Liver (tissue), 9 donors: ENCODE data around the gene CCDC182. TPM values are rescaled to one million over a fixed set of nuclear protein-coding genes. Genes with fewer than 3 reads are reported as not detected.

Source experiments
- DNase-seq: peaks from one replicate; pipeline ENCODE4 v3.0.0-alpha.2; 2017; ENCODE audit warnings: low spot score
- H3K27ac ChIP-seq, 2 donors: one replicate each; pipeline ENCODE4 v1.7.0; 2013; ENCODE audit warnings: inconsistent platforms in 2 of 2, low read length in 2 of 2, control low read depth in 1 of 2, low read depth in 1 of 2, mild to moderate bottlenecking in 1 of 2
- H3K27me3 ChIP-seq, 4 donors: one replicate each; pipeline versions ENCODE4 v1.6.1 to v1.7.0; 2013; ENCODE audit warnings: low read length in 3 of 4, inconsistent platforms in 1 of 4, mild to moderate bottlenecking in 1 of 4, moderate library complexity in 1 of 4; ENCODE audit not compliant: control insufficient read depth in 4 of 4, insufficient read depth in 4 of 4
- H3K36me3 ChIP-seq, 4 donors: one replicate each; pipeline versions ENCODE4 v1.6.1 to v1.7.0; 2013; ENCODE audit warnings: low read length in 3 of 4, mild to moderate bottlenecking in 3 of 4, low read depth in 1 of 4, moderate library complexity in 1 of 4; ENCODE audit not compliant: control insufficient read depth in 4 of 4, insufficient read depth in 3 of 4
- H3K4me1 ChIP-seq, 4 donors: one replicate each; pipeline versions ENCODE4 v1.6.1 to v1.7.0; 2013; ENCODE audit warnings: low read length in 3 of 4, mild to moderate bottlenecking in 3 of 4, moderate library complexity in 1 of 4; ENCODE audit not compliant: control insufficient read depth in 4 of 4, insufficient read depth in 4 of 4
- H3K4me3 ChIP-seq, 3 donors: one replicate each; pipeline versions ENCODE4 v1.6.1 to v1.7.0; 2013; ENCODE audit warnings: low read length in 3 of 3, control low read depth in 1 of 3, low read depth in 1 of 3, mild to moderate bottlenecking in 1 of 3
- H3K9ac ChIP-seq, 2 donors: one replicate each; pipeline ENCODE4 v1.7.0; 2013; ENCODE audit warnings: low read length in 2 of 2, mild to moderate bottlenecking in 2 of 2, moderate library complexity in 2 of 2, control low read depth in 1 of 2, low read depth in 1 of 2
- H3K9me3 ChIP-seq, 4 donors: one replicate each; pipeline versions ENCODE4 v1.6.1 to v1.7.0; 2013; ENCODE audit warnings: low read length in 3 of 4; ENCODE audit not compliant: control insufficient read depth in 4 of 4
- EGR1 ChIP-seq, 2 donors: IDR thresholded peaks; 2 replicates each; pipeline ENCODE4 v1.6.1; 2016 to 2018; ENCODE audit warnings: antibody characterized with exemption in 2 of 2, low read depth in 2 of 2
- FOXA1 ChIP-seq: IDR thresholded peaks from 2 replicates; pipeline ENCODE4 v1.6.1; 2016; ENCODE audit warnings: antibody characterized with exemption
- FOXA2 ChIP-seq: IDR thresholded peaks from 2 replicates; pipeline ENCODE4 v1.6.1; 2016; ENCODE audit warnings: antibody characterized with exemption
- GABPA ChIP-seq, 2 donors: IDR thresholded peaks in 1 of 2; conservative IDR thresholded peaks in 1 of 2; 2 replicates each; pipeline ENCODE4 v1.6.1; 2016; ENCODE audit warnings: antibody characterized with exemption in 2 of 2, mild to moderate bottlenecking in 1 of 2, moderate library complexity in 1 of 2
- HNF4A ChIP-seq, 2 donors: conservative IDR thresholded peaks; 2 replicates each; pipeline ENCODE4 v1.6.1; 2016; ENCODE audit warnings: antibody characterized with exemption in 2 of 2, mild to moderate bottlenecking in 2 of 2
- HNF4G ChIP-seq: IDR thresholded peaks from 2 replicates; pipeline ENCODE4 v1.6.1; 2016; ENCODE audit warnings: antibody characterized with exemption
- JUND ChIP-seq, 2 donors: IDR thresholded peaks; 2 replicates each; pipeline ENCODE4 v1.6.1; 2016; ENCODE audit warnings: antibody characterized with exemption in 2 of 2
- NR2F2 ChIP-seq: IDR thresholded peaks from 2 replicates; pipeline ENCODE4 v1.6.1; 2016; ENCODE audit warnings: antibody characterized with exemption
- RAD21 ChIP-seq, 2 donors: IDR thresholded peaks; 2 replicates each; pipeline ENCODE4 v1.6.1; 2016; ENCODE audit warnings: antibody characterized with exemption in 2 of 2, mild to moderate bottlenecking in 2 of 2
- RXRA ChIP-seq, 2 donors: IDR thresholded peaks; 2 replicates each; pipeline ENCODE4 v1.6.1; 2017 to 2018; ENCODE audit warnings: antibody characterized with exemption in 2 of 2, mild to moderate bottlenecking in 1 of 2
- SP1 ChIP-seq: IDR thresholded peaks from 2 replicates; pipeline ENCODE4 v1.6.1; 2018; ENCODE audit warnings: antibody characterized with exemption, mild to moderate bottlenecking
- TAF1 ChIP-seq: conservative IDR thresholded peaks from 2 replicates; pipeline ENCODE4 v1.6.1; 2016; ENCODE audit warnings: antibody characterized with exemption, mild to moderate bottlenecking
- YY1 ChIP-seq: IDR thresholded peaks from 2 replicates; pipeline ENCODE4 v1.6.1; 2016; ENCODE audit warnings: antibody characterized with exemption, mild to moderate bottlenecking
- WGBS: extraction: QIAGEN DNeasy Blood & Tissue Kit; methylation state at CpG from one replicate; pipeline ENCODE4 v1.1.7; 2013; 5-methylcytosine and 5-hydroxymethylcytosine counted together
- polyA plus RNA-seq, 2 donors: library from polyadenylated mRNA; stranded (reverse) in 1 of 2; unstranded in 1 of 2; fragments of 200-250 nt in 1 of 2; fragments of >200 nt in 1 of 2; fragmentation: Nextera tagmentation in 1 of 2; extraction: Ambion mirVana in 1 of 2; gene quantifications; one replicate each; pipeline versions ENCODE4 v1.2.1 to v1.2.3, GENCODE V29; 2013 to 2015
- total RNA-seq, 2 donors: library from RNA; depleted of rRNA; stranded (reverse); fragments of >200 nt; gene quantifications; one replicate each; pipeline ENCODE4 v1.2.3, GENCODE V29; 2014
- TF ChIP-seq, protein P1 (sequence below): IDR thresholded peaks from 2 replicates; pipeline ENCODE4 v1.6.1; 2016; ENCODE audit warnings: antibody characterized with exemption
- TF ChIP-seq, protein P2 (sequence below): IDR thresholded peaks from 2 replicates; pipeline ENCODE4 v1.6.1; 2016; ENCODE audit warnings: antibody characterized with exemption, mild to moderate bottlenecking
- TF ChIP-seq, protein P3 (sequence below): IDR thresholded peaks from 2 replicates; pipeline ENCODE4 v1.6.1; 2016; ENCODE audit warnings: antibody characterized with exemption
- TF ChIP-seq, protein P4 (sequence below): fragments of 150-350 bp; IDR thresholded peaks from 2 replicates; pipeline ENCODE4 v1.5.1; 2017; ENCODE audit warnings: improper control_type of control experiment, low read depth, low read length; ENCODE audit not compliant: missing input control
- TF ChIP-seq, protein P5 (sequence below): IDR thresholded peaks from 2 replicates; pipeline ENCODE4 v1.6.1; 2016; ENCODE audit warnings: antibody characterized with exemption
- donor health status: healthy.
- donor health status: healthy.
- donor health status: healthy.
- donor health status: healthy.
- donor health status: healthy.

The CCDC182 gene
- total and polyA plus RNA-seq, 4 donors, result not detected

DNA sequence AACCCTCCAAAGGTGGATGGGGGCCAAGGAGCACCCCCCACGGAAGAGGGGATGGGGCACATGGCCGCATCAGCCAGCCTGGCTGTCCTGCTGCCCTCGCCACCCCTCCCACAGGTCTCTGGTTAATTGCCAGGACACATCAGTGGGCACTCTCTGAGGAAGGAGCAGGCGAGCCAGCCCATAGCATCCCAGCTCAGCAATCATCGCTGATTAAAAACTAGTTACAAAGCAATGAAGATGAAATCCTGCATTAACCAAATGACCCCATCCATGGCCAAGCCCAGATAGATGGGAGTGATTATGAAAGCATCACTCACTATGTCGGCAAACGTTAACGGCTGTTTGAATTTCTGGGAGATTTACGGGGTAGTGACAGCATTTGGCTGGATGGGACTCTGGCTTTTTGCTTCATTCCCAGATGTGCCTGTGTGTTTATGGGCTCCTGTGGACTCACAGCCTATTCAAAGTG, 45.3 kb downstream of the CCDC182 start:
- H3K36me3 ChIP-seq, result no peaks in the 10 kb centered on the region
- no peaks in the 10 kb centered on the region for H3K4me1 ChIP-seq
- no peak overlapping the region for H3K4me3 ChIP-seq
- DNase-seq, result no peak
- TF ChIP-seq RAD21 (IDR thresholded peaks at IDR 0.05), result no peak
- no peak for TF ChIP-seq YY1
- TF ChIP-seq HNF4A (conservative IDR thresholded peaks at IDR 0.05), result no peak
- TF ChIP-seq HNF4G, result no peak
- TF ChIP-seq FOXA1, result no peak
- TF ChIP-seq JUND (IDR thresholded peaks at IDR 0.05), result no peak
- TF ChIP-seq TAF1, result no peak
- TF ChIP-seq EGR1 (IDR thresholded peaks at IDR 0.05; ENCODE audit: low read depth in 2 of 2), result no peak
- TF ChIP-seq RXRA (IDR thresholded peaks at IDR 0.05), result no peak
- TF ChIP-seq GABPA (IDR thresholded peaks at IDR 0.05 in 1 of 2, conservative IDR thresholded peaks at IDR 0.05 in 1 of 2), result no peak
- TF ChIP-seq, protein P1, sequence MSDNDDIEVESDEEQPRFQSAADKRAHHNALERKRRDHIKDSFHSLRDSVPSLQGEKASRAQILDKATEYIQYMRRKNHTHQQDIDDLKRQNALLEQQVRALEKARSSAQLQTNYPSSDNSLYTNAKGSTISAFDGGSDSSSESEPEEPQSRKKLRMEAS, result no peak
- TF ChIP-seq, protein P2, sequence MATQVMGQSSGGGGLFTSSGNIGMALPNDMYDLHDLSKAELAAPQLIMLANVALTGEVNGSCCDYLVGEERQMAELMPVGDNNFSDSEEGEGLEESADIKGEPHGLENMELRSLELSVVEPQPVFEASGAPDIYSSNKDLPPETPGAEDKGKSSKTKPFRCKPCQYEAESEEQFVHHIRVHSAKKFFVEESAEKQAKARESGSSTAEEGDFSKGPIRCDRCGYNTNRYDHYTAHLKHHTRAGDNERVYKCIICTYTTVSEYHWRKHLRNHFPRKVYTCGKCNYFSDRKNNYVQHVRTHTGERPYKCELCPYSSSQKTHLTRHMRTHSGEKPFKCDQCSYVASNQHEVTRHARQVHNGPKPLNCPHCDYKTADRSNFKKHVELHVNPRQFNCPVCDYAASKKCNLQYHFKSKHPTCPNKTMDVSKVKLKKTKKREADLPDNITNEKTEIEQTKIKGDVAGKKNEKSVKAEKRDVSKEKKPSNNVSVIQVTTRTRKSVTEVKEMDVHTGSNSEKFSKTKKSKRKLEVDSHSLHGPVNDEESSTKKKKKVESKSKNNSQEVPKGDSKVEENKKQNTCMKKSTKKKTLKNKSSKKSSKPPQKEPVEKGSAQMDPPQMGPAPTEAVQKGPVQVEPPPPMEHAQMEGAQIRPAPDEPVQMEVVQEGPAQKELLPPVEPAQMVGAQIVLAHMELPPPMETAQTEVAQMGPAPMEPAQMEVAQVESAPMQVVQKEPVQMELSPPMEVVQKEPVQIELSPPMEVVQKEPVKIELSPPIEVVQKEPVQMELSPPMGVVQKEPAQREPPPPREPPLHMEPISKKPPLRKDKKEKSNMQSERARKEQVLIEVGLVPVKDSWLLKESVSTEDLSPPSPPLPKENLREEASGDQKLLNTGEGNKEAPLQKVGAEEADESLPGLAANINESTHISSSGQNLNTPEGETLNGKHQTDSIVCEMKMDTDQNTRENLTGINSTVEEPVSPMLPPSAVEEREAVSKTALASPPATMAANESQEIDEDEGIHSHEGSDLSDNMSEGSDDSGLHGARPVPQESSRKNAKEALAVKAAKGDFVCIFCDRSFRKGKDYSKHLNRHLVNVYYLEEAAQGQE, result no peak
- TF ChIP-seq NR2F2, result no peak
- H3K27me3 ChIP-seq, result no peaks in the 10 kb centered on the region
- no peaks in the 10 kb centered on the region for H3K9me3 ChIP-seq
- WGBS, result 85% methylated on average over 9 of the region's 9 CpGs
- no peak overlapping the region for H3K27ac ChIP-seq
- no peak overlapping the region for H3K9ac ChIP-seq

DNA sequence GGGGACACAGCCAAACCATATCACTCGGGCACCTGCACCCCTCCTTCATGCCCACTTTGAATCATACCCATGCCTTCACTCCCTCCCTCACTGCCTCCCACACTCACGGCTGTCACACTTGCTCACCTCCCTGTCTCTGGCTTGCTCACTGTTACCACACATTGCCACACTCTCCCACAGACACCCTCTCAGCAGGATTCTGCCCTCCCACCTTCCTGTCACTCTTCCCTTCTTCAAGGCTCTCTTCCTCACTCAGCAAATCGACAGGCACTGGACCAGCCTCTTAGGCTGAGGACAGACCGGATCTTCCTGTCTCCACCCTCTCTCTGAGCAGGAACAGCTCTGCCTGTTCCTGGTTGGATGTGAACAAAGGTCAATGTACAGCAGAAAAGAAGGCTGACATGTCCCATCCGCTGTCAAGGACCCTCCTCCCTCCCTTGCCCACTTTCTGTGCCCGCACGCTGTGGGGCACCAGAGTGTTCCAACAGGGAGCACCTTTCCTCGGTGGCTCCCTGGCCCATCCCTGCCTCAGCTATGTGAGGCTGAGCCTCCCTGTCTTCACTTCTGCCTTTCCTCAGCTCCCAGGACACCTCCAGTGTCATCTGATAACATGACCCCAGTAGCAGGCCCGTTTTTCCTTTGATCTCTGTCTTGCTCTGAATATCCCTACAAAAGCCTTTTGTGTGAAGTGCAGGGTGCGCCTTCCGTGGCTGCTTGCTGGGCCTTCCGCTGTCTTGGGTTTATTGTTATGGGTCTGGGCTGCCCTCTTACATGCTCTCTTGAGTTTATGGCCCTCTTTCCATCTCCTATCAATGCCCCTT, 47.0 kb downstream of the CCDC182 start:
- Histone ChIP-seq H3K9me3 (no peaks in the 10 kb centered on the region), H3K4me1 (no peaks in the 10 kb centered on the region), H3K36me3 (no peaks in the 10 kb centered on the region), H3K9ac (no peak overlapping the region), H3K4me3 (no peak overlapping the region), H3K27me3 (no peaks in the 10 kb centered on the region), H3K27ac (no peak overlapping the region)
- WGBS, result 68% methylated on average over 12 of the region's 12 CpGs
- TF ChIP-seq HNF4G (no peak), TAF1 (no peak), FOXA1 (no peak), FOXA2 (no peak), NR2F2 (no peak), JUND (IDR thresholded peaks at IDR 0.05) (no peak), YY1 (no peak), HNF4A (conservative IDR thresholded peaks at IDR 0.05) (no peak), RAD21 (IDR thresholded peaks at IDR 0.05) (no peak), EGR1 (IDR thresholded peaks at IDR 0.05; ENCODE audit: low read depth in 2 of 2) (no peak), GABPA (IDR thresholded peaks at IDR 0.05 in 1 of 2, conservative IDR thresholded peaks at IDR 0.05 in 1 of 2) (no peak), SP1 (no peak), RXRA (IDR thresholded peaks at IDR 0.05) (no peak)
- TF ChIP-seq, protein P2, result no peak
- TF ChIP-seq, protein P3, sequence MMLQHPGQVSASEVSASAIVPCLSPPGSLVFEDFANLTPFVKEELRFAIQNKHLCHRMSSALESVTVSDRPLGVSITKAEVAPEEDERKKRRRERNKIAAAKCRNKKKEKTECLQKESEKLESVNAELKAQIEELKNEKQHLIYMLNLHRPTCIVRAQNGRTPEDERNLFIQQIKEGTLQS, result no peak
- TF ChIP-seq, protein P1, result no peak
- TF ChIP-seq, protein P4, sequence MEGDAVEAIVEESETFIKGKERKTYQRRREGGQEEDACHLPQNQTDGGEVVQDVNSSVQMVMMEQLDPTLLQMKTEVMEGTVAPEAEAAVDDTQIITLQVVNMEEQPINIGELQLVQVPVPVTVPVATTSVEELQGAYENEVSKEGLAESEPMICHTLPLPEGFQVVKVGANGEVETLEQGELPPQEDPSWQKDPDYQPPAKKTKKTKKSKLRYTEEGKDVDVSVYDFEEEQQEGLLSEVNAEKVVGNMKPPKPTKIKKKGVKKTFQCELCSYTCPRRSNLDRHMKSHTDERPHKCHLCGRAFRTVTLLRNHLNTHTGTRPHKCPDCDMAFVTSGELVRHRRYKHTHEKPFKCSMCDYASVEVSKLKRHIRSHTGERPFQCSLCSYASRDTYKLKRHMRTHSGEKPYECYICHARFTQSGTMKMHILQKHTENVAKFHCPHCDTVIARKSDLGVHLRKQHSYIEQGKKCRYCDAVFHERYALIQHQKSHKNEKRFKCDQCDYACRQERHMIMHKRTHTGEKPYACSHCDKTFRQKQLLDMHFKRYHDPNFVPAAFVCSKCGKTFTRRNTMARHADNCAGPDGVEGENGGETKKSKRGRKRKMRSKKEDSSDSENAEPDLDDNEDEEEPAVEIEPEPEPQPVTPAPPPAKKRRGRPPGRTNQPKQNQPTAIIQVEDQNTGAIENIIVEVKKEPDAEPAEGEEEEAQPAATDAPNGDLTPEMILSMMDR, result no peak
- TF ChIP-seq, protein P5, sequence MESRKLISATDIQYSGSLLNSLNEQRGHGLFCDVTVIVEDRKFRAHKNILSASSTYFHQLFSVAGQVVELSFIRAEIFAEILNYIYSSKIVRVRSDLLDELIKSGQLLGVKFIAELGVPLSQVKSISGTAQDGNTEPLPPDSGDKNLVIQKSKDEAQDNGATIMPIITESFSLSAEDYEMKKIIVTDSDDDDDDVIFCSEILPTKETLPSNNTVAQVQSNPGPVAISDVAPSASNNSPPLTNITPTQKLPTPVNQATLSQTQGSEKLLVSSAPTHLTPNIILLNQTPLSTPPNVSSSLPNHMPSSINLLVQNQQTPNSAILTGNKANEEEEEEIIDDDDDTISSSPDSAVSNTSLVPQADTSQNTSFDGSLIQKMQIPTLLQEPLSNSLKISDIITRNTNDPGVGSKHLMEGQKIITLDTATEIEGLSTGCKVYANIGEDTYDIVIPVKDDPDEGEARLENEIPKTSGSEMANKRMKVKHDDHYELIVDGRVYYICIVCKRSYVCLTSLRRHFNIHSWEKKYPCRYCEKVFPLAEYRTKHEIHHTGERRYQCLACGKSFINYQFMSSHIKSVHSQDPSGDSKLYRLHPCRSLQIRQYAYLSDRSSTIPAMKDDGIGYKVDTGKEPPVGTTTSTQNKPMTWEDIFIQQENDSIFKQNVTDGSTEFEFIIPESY, result no peak
- DNase-seq, result no peak
